Activated CD4-positive, alpha-beta T cell treated with anti-CD3 and anti-CD28 coated beads, Interleukin-2, amount 50 U/mL, for 1 hour (primary cell): ENCODE measurements around the gene AP3S2.
"Not testable (repeated sequence)": the region's sequence is repeated elsewhere in the genome, so short reads cannot be mapped to it uniquely, and the experiment has no call there.

ENCODE experiments used
- DNase-seq: peaks from one replicate; pipeline ENCODE4 v3.0.0-alpha.2; 2020

Gene AP3S2

DNA sequence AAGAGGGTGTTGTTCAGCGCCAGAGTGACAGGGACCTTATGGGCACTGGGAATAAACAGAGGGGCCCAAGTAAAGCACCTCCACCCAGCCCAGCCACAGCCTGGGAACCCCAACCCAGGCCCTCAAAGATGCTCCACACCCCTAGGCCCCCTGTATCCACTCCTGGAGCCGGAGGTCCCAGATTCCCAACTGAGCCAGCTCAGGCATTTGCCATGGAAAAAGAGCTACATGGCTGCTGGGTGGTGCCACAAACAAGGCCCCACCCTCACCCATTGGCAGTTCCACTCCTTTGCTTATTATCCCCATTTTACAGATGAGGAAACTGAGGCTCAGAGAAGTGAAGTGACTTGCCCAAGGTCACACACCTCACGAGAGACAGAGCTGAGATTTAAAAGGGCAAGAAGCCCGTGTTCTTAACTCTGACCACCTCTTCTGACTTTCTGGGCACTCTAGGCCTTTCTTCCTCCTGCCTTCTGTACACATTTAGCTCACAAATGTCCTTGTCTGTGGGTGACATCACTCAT lies 96.1 kb downstream of the AP3S2 start:
- DNase-seq, result no peak

DNA sequence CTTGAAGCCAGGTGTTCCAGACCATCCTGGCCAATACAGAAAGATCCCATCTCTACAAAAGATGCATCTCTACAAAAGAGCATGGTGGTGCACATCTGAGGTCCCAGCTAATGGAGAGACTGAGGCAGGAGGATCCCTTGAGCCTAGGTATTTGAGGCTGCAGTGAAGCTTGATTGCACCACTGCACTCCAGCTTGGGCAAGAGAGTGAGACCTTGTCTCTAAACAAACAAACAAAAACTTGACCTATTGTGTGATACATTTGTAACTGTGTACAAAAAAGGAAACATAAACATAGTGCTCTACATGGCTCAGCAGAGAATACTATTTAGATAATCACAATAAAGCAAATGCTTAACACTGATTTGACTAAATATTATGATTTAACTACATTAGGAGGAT lies 97.8 kb downstream of the AP3S2 start:
- DNase-seq, result no peak

DNA sequence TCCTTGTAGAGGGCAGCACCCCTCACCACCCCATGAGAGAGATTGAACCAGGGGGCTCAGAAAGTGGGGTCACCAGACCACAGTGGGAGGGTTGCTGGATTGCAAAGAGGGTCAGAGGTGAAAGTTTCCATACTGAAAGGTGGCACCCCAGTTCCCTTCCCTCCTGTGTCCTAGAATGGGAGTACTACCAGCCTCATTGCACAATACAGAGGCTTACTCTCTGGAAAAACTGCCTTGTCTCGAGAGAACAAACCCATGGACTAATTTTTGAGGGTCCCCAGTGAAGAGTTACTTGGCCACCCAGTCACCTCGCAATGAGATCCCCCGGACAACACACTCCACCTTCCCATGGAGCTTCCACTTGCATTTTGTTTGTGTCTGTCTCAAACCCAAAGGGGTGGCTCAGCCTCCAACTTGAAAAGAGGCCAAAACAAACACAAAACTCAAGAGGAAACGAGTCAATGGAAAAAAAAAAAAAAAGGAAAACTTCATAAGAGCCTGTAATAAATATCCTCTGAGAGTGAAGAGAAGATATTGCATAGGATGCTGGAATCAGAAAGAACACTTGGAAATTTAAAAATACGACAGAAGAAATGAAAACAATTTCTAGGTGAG lies 99.1 kb downstream of the AP3S2 start:
- DNase-seq, result no peak

DNA sequence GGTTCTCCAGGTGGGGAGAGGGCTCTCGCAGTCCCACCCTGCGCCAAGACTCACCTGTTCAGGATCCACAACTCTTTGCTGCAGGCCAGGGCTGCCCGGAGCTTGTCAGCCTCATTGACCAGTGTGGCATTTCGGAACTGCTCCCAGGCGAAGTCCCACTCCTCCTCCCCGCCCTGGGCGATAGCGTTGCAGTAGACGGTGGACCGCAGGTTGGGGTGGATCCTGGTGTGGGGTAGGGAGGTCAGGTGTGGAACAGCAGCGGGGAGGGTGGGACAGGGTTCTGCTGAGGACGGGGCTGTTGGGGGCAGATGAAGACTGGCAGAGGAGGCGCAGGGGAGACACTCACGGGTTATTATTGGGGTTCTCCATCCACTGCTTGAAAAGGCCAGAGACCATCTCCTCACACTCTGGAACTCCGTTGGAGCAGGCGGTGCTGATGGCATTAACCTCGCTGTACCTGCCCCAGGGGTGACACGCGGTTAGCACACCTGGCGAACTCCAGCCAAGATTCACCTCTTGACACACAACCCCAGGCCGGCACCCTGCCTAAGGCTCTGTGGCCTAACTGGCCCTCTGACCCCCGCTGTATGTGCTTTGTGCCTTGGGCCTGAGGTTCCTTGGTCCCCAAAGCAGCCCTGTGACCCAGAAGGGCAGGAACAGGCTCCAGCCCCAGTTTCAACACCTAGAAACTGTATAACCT lies 101.5 kb downstream of the AP3S2 start:
- DNase-seq, result no peak

DNA sequence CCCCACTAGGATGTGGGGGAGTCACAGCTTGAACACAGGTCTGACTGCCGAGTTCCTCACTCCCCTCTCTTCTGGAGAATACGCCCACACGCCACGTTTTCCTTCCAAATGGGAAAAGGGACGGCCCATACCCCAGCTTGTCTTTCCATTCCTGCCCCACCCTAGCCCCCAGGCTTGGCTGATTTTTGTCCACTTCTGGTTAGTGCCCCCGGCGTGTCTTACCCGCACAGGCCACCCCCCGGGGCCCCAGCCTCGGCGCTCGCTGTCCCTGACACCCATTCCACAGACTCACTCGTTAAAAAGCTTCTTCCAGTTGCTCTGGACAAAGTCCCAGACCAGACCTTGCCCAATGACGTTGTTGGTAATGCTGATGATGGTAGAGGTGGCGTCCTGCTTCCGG lies 103.1 kb downstream of the AP3S2 start:
- DNase-seq, result no peak

GRCh38 chr15:89790206-89790605 lies 103.6 kb downstream of the AP3S2 start:
- no peak for DNase-seq

DNA sequence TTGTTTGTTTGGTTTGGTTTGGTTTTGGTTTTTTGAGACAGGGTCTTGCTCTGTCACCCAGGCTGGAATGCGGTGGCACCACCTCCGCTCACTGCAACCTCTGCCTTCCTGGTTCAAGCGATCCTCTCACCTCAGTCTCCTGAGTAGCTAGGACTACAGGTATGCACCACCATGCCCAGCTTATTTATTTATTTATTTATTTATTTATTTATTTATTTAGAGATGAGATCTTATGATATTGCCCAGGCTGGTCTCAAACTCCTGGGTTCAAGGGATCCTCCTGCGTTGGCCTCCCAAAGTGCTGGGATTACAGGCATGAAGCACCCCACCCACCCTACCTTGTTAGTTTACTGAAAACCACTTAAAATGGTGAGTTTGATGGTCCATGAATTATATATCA lies 105.2 kb downstream of the AP3S2 start:
- not testable (repeated sequence) for DNase-seq

GRCh38 chr15:89787944-89788343 lies 105.8 kb downstream of the AP3S2 start:
- no peak for DNase-seq

DNA sequence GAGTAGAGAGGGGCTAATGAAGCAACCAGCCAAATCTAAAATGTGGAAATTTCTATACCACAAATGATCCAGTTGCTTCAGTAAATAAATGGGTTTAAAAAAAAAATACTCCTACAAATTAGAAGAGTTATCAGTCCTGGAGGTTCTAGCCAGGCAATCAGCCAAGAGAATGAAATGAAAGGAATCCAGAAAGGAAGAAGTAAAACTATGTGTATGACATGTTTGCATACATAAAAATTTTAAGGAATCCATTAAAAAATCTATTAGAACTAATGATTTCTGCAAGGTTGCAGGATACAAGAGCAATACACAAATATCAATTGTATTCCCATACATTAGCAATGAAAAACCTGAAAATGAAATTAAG lies 108.0 kb downstream of the AP3S2 start:
- no peak for DNase-seq

DNA sequence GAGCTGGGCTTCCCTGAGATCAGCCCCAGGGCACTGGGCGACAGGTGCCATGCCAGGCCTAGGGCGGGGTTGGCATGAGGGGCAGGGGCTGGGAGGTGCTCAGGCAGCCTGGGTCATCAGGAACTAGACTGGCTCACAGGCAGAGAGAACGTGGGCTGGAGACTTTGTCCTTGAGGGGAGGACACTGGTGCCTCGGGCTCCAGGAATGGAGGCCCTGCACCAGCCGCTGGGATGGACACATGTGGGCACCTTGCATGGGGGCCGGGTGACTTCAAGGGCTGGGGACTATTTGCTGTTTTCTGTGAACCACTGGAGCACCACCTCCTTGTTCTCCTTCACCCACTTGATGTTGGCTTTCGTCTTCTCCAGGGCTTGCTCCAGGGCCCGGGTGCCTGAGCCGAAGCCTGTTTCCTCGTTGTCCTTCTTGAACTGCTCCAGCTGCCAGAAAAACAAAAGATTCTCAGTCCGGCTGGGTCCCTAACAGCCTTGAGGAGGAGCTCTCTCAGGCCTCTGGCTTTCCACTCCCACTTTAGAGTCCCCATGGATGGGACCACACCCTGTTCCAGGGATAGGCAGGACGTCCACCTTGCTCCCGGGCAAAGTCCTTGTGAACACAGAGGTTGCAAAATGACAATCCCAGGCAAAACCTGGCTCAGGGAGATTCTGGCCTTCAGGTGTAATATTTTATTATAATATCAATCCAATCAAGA lies 108.6 kb downstream of the AP3S2 start:
- DNase-seq, result no peak

GRCh38 chr15:89784686-89784960 lies 109.2 kb downstream of the AP3S2 start:
- DNase-seq, result no peak

GRCh38 chr15:89783861-89784685 lies 109.7 kb downstream of the AP3S2 start:
- no peak for DNase-seq

- no peak for DNase-seq
Observed at GRCh38 chr15:89783111-89783860, 110.5 kb downstream of the AP3S2 start.

GRCh38 chr15:89782619-89782950 lies 111.2 kb downstream of the AP3S2 start:
- not testable (repeated sequence) for DNase-seq

DNA sequence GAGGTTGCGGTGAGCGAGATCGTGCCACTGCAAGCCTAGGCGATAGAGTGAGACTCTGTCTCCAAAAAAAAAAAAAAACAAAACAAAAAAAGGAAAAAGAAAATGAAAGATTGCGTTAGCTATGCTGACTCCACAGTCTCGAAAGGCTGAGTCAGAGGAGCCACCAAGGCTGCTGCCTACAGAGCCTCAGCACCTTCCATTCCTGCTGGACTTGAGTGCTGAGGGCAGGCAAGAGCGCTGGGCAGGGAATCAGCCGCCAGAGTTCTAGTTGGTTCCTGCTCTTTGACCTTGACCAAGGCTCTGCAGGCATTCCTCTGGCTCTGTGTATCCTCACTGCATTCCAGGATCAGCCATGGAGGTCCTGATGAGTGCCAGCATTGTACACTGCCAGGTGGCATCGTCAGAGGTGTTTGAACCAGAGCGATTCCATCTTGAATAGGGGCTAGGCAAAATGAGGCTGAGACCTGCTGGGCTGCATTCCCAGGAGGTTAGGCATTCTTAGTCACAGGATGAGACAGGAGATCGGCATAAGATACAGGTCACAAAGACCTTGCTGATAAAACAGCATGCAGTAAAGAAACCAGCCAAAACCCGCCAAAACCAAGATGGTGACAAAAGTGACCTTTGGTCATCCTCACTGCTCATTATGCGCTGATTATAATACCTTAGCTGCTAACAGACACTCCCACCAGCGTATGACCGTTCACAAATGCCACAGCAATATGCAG lies 111.7 kb downstream of the AP3S2 start:
- no peak for DNase-seq

- DNase-seq, result no peak
Observed at GRCh38 chr15:89781055-89781454, 112.7 kb downstream of the AP3S2 start.

DNA sequence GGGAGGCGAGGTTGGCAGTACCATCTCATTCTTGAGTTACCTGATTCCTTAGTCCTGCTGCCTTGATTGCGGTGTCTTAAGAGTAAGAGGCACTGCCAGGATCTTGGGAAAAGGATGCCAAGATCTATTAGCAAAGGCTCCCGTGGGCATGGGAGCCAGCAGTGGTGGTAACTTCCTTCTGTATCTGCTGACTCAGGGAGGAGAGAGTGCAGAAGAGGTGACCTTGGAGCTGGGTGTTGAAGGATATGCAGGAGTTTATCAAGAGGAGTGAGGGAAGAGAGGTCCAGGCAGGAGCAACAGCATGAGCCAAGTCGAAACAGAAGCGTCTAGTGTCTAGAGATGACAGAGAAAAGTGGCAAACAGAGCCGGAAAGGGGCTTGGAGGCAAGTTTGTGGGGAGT lies 113.2 kb downstream of the AP3S2 start:
- DNase-seq, result no peak
